Body of pancreas (tissue), 4 donors: ENCODE data around the gene MPV17L2.

Source experiments
- POLR2A ChIP-seq, 3 donors: fragments of 450-650 bp; IDR thresholded peaks; one replicate each; pipeline ENCODE4 v1.6.1; 2016; ENCODE audit warnings: antibody characterized with exemption in 3 of 3, mild to moderate bottlenecking in 2 of 3
- TF ChIP-seq, protein P1 (sequence below), 7 experiments: fragments of 450-650 bp in 4 of 7; fragments of 200-600 bp in 3 of 7; sonication (generic) in 3 of 7; IDR thresholded peaks; one replicate each; pipeline ENCODE4 v1.5.1; 2016 to 2019; ENCODE audit warnings: antibody characterized with exemption in 7 of 7

DNA sequence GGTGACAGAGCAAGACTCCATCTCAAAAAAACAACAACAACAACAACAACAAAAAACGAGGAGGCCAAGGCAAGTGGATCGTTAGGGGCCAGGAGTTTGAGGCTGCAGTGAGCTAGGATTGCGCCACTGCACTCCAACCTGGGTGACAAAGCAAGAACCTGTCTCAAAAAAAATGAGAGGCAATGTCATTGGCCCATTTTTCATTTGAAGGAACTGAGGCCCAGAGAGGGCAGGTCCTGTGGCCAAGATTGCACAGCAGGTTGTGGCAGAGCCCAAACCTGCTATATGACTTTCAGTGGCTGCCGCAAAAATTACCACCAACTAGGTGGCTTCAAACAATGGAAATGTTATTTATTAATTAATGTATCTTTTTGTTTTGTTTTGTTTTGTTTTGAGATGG lies 34.6 kb upstream of the MPV17L2 start:
- no peak for TF ChIP-seq POLR2A (IDR thresholded peaks at IDR 0.05)
- TF ChIP-seq, protein P1, sequence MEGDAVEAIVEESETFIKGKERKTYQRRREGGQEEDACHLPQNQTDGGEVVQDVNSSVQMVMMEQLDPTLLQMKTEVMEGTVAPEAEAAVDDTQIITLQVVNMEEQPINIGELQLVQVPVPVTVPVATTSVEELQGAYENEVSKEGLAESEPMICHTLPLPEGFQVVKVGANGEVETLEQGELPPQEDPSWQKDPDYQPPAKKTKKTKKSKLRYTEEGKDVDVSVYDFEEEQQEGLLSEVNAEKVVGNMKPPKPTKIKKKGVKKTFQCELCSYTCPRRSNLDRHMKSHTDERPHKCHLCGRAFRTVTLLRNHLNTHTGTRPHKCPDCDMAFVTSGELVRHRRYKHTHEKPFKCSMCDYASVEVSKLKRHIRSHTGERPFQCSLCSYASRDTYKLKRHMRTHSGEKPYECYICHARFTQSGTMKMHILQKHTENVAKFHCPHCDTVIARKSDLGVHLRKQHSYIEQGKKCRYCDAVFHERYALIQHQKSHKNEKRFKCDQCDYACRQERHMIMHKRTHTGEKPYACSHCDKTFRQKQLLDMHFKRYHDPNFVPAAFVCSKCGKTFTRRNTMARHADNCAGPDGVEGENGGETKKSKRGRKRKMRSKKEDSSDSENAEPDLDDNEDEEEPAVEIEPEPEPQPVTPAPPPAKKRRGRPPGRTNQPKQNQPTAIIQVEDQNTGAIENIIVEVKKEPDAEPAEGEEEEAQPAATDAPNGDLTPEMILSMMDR (IDR thresholded peaks at IDR 0.05): no peak
